ENCODE results near the gene ISM1.

Gene ISM1

DNA sequence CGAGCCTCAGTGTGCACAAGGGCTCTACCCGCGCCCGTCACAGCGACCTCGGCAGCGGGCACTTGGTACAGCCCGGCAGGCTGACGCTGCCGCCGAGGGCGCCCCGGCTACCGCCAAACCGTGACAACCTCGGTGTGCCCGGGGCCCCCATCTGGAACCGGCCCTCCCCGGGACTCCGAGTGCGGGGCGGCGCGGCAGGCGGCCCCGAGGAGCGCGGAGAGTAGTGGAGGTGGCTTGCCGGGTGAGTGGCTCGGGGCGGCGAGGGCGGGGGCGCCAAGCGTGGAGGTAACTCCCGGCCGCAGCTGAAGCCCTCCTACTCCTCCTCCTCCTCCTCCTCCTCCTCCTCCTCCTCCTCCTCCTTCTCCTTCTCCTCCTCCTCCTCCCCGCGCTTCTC lies at the start of gene ISM1:
Gene ISM1, plus strand, starts transcription at position 371 of the 394 bp plus-strand sequence. CDS start 503 bp downstream, outside the sequence.
- FAIRE-seq, result no peak

DNA sequence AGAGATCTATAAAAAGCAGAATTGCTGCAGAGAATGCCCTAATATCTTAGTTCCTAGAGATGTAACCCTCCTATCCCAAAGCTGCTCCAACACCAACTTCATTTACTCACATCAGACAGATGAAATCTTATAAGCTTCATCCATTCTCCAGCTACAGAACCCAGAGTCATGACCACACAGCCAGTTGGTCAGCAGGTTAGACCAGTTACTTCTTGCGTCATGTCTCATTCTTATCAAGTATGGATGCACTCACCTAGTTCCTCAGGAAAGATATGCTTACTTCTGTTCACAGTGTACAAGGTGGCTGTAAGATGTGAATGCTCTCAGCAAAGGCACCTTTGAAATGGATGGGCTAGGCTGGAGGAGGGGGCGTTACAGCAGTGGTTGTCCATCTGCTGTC lies 47.9 kb upstream of the ISM1 start:
- no peak for FAIRE-seq

DNA sequence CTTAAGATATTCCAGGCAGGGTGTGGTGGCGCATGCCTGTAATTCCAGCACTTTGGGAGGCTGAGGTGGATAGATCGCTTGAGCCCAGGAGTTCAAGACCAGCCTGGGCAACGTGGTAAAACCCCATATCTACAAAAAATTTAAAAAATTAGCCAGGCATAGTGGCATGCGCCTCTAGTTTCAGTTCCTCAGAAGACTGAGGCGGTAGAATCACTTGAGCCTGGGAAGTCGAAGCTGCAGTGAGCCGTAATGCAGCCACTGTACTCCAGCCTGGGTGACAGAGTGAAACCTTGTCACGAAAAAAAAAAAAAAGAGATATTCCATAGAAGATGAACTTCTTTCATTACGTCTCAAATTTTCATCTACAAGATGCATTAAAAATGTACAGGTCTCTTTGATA lies 46.7 kb upstream of the ISM1 start:
- no peak for FAIRE-seq

DNA sequence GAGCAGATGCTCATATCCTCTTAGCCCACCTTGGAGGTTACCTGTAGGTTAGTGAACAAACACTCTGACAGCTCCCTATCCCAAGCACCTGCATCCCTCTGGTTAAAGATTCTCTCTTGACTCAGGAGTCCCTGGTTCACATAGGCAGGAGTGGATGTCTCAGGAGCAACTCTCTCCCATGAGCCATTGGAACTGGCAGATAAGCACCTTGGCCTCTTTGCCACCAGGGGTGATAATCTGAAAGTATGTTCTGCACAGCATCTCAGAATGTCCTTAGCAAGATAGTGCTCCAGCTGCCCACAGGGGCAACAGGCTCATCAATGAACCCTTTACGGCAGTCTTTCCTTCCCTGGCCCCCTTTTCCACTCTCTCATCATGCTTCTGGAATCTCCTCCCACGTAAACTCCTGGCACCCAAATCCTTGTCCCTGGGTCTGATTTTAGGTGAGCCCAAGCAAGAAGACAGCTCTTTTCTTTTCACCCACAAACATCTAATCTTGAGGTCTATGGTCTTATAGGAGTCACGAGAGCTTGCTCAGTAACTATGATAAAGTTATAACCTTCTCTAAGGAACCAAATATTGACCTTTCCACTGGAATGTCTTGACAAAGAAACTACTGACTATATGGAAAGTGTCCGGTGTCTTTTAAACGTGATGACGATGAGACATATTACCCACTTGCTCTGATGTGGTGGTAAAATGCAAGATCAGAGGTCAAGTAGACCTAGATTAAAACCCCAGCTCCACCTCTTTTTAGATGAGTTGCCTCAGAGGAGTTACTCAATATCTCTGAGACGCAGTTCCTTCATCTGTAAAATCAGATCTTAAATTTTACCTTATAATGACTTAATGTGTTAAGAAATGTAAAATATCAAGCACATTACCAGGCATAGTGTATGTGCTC lies 39.8 kb upstream of the ISM1 start:
- FAIRE-seq, result no peak

DNA sequence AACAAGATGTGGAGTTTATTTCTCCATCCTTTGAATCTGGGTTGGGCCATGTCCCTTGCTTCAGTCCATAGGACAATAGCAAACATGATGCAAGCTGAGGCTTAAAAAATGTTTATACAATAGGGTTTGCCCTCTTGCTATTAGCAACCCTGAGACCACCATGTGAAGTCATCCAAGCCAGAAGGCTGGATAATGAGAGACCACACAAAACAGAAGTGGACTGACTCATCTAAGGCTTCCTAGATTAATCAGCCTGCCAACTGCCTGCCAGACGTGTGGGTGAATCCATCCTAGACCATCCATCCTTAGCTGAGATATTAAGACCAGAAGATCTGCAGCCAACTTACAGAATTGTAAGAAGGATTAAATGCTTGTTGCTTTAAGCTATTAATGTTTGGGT lies 38.1 kb upstream of the ISM1 start:
- no peak for FAIRE-seq

DNA sequence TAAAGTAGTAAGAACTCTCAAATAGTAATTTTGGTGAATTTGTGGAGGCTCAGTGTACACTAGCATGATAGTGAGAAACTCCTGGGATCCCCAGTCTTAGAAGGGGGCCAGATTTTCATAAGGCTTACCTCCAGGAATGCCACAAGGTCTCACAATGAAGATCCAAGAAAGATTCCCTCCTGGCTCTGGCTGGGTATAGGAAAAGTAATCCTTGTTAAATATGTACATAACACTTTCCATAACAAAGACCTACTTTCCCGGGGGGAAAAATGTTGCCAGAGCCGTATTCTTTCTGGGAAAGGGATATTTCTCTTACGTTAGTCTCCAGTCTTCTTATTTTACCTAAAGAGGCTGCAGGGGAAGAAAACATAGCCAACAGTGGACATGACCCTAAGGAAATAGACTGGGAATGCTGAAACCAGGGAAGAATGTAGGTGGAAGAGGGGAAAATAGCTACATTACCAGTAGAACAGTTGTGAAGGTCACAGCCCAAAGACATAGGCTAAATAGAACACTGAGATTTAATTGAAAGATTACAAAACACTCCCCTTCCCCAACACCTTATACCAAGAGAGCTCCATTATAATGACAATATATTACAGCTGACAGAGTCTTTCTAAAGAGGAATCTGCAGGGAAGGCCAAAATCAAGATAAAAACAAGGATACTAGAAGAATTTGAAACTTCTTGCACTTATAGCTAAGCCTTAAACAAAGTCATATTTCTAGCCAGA lies 34.9 kb upstream of the ISM1 start:
- FAIRE-seq, result no peak

DNA sequence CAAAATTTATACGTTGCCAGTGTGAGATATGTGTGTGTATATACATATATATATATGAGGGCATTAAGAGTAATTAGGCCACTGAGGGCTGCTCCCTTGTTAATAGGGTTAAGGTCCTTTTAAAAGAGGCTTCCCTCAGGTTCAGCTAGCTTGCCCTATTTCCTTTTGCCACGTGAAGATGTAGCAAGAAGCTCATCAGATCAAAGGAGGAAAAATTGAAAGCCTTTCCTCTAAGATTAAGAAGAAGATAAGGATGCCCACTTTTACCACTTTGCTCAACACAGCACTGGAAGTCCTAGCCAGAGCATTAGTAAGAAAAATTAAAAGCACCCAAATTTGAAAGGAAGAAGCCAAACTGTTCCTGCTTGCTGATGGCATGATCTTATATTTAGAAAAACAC lies 33.2 kb upstream of the ISM1 start:
- no peak for FAIRE-seq

DNA sequence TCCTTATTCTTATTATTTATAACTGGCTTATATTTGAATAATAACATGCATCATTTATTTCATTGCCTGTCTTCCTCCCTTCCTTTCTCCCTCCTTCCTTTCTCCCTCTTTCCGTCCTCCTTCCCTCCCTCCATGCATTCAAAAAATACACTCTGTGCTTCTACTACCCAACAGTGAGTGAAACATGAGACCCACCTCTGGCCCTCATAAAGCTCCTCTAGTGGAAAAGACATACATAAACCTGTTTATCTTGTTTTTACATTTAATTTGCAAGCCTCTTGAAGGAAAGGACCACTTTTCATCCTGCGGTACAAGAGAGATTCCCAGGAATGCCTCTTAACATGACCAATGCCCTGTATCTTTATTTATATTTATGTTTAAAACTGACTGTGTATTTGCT lies 21.8 kb upstream of the ISM1 start:
- FAIRE-seq, result no peak

DNA sequence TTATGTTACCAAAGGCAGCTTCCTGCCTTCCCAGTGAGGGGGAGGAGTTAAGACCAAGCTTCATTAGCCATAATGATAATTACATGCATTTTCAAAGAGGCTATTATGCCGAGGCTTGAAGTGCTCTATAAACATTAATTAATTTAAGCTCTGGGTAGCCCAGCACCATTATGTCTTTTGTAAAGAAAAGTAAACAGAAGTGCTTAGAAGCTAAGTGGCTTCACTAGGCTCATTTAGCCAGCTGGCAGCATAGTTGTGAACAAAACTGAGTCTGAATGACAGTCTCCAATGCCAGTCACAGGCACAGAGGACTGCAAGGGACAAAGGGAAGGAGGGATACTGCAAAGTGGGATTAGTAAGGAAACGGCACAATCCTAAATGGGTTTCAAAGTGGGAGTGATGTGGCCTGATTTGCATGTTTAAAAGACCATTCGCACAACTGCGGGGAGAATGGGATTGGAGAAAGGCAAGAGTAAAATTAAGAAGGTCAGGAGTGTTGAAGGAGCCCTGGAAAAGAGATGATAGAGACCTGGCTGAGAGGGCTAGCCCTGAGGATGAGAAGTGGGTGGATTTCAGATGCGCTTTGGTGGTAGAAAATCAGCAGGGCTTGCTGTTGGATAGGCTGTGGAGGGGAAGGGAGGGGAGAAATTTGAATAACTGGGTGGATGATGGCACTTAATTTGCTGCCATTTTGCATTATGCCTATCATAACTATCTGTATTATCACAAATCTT lies 20.1 kb upstream of the ISM1 start:
- no peak for FAIRE-seq

DNA sequence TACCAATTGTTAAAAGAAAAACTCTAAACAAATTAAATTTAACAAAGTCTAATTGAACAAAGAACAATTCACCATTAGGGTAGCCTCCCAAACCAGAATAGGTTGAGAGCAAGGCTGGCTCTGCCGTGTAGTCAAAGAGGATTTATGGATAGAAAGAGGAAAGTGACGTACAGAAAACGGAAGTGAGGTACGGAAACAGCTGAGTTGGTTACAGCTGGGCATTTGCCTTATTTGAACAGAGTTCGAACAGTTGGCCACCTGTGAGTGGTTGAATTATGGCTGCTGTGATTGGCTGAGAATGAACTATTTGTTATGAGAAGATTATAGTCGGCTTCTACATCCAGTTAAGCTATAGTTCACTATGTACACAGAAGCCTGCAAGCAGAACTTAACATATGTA lies 18.5 kb upstream of the ISM1 start:
- no peak for FAIRE-seq

DNA sequence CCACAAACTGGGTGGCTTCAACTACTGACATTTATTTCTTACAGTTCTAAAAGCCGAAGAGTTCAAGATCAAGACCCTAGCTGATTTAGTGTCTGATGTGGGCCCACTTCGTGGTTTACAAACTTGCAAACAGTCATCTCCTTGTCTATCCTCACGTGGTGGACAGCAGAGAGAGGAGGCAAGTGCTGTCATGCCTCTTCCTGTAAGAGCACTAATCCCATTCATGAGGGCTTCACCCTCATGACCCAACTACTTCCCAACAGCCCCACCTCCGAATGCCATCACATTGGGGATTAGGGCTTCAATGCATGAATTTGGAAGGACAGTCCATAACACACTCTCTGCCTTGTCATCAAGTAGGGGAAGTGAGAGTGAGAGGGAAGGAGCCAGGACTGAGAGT lies 15.6 kb upstream of the ISM1 start:
- no peak for FAIRE-seq

DNA sequence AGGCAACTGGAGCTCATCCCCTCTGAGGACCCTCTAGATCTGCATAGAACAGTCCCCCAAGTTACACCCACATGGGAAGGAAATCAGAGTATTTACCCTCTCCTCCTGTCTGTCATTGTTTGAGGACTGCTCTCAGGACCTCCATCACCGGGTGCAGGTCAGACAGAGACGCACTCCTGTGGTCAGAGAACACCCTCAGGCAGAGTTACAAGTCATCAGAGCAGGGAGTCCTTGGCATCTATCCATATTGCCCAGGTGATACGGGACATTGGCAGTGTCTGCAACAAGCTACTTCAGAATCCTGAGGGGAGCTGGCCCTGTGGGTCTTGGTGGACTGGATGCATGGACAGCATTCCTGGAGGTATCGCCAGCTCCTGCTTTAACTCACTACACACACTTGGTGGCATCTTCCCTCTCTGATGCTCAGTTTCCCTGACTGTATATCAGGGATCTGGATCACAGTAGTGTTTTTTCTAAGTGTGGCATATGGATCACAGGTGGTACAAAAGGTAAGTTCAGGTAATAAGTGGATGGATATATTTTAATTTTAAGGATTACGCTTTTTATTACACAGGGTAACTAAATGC lies 15.1 kb upstream of the ISM1 start:
- FAIRE-seq, result no peak

DNA sequence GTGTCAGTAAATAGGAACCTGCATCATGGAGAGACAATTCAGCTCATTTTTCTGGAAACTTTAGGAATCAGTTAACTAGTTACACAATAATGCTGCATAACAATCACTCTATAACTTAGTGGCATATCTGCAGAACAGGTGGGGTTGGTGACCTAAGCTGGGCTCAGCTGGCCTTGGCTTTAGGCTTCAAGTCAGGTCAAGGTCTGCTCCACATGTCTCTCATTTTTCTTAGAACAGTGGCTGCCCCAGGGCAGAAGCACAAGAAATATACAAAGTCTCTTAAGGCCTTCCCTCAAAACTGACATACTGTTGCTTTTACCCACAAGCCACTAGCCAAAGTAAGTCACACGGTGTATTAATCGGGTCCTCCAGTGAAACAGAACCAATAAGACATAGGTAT lies 14.1 kb upstream of the ISM1 start:
- no peak for FAIRE-seq

DNA sequence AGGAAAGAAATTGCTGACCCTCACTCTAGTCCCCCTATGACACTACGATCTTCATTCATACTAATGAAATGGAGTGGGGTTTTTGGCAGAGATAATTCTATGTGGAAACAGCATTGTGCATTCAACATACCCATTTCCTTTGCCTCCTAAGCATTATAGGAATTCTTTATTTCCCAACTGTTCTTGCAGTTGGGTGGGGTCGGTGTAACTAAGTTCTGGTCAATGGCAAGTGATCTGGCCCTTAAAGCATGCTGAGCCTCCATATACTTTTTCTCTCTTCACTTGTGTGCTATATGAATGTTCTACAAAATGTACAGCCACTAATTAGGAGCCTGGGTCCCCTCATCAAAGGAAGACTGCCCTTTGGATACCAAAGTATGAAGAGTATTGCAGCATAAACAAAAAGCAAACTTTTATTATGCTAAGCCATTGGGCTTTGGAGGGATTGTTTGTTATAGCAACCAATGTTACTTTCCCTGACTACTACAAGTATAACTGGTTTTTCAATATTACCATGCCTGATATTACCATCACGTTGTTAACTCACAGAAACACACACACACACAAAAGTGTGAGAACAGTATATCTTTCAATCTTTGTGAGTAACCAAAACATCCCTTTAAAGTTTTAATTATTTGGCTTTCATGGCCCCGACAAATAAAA lies 9.0 kb upstream of the ISM1 start:
- no peak for FAIRE-seq

DNA sequence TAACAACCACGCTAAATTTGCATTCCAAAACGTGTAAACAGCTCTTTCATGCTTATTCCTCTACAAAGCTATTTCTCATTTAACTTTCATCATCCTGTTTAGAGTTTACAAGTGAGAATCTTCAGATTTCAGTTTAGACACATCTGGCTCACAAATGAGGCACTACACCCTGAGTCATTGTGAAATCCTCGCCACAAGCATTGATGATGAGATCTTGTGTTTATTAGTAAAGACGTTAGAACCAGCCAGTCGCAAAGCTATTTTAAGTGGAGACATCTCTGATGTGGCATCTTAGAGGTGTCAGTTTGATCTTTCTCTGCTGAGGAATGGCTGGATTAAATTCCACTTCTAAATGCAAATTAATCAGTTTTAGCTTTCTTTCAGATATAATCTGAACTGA lies 8.3 kb upstream of the ISM1 start:
- no peak for FAIRE-seq

DNA sequence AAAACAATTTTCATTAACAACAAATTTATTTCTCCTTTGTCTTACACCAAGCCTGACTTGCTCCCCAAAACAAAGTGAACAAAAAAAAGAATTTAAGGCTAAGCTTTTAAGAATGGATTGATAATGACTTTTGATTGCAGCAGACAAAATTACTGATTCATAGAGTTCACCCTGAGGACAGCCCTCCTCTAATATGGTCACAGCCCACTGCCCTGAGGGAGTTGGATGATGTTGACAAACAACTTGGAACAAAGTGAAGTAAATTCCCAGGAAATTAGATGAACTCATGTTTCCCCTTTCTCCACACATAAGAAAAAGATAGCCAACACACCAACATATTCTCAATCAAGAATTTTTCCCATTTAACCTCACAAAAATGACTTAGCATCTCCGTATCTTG lies 7.7 kb upstream of the ISM1 start:
- no peak for FAIRE-seq

DNA sequence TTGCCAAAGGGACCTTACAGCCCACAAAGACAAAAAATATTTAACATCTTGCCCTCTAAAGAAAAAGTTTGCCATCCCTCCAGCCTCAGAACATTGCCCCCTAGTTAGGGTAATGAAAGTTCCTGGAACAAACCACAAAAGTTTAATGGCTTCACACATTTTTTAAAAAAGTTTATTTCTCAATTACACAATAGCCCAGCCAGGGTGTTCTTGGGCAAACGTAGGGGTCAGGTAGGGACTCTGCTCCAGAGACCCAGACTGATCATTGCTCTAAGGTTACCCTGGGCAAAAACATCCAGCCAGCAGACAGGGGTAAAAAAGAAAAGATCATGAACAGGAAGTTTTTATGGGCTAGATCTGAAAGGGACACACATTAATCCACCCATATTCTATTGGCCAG lies 4.5 kb upstream of the ISM1 start:
- no peak for FAIRE-seq

DNA sequence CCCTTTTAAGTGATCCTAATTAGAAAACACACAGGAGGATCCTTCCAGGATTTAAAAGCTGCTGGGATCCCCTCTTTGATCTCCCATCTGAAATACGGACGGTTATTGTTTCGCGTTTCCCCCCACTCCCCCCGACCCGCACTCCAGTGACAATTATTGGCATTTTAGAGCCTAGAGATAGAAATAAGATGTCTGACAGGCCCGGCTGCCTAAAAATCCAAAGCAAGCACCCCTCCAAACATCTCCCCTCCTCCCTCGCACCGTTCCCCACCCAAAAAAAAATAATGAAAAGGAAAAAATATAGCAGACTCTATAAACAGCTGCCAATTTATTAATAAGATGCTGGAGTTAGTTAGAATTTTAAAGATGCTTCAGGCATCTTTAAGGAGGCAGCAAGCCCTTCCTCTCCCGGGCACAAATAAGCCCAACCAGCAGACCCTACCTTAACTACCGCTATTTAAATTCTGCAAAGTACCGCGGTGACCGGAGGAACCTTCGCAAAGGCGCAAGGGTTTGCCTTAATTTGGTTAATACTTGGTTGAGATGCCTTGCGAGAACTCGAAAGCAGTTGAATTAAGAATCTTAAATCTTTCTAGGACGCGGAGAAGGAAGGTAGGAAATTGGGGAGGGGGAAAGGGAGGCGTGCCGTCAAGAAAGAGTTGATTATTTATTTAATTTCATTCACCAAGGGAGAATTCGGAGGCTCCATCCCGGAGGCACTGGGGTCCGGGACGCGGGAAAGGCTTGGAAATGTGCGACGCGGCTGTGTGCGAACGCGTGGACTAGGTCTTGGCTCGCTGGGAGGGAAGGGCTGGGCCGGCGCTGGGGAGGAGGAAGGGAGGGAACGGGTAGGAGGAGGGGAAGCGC lies 1.5 kb upstream of the ISM1 start:
- FAIRE-seq, result no peak

DNA sequence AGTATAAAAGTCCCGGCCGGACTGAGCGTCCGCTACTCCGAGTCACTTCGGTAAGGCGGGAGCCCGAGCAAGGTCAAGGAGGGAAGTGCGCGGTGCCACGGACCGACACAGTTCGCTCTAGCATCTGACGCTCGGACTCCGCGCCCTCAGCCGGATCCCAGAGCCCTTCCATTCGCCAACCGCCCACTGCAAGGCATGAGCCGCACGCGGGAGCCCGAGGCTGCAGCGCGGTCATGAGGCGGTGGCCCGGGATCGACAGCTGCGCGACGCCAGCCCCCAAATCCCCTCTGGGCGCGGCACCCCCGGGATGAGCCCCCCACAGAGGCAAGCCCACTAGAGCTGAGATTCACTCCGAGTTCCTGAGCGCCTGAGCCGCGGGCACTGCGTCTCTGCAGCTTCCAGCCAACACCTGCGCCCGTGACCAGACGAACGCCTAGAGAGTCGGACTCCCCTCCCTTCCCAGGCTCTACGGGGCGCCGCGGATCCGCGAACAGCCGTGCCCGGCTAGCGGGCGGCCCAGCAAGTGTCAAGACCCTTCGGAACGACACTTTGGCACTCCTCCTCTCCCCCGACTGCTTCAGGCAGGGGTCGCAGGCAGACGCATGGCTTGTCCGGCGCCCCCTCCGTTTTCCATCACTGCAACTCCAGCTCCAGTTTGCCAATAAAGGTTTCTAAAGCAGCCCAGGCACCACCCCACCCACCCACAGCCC lies 725 bp upstream of the ISM1 start:
- no peak for FAIRE-seq

DNA sequence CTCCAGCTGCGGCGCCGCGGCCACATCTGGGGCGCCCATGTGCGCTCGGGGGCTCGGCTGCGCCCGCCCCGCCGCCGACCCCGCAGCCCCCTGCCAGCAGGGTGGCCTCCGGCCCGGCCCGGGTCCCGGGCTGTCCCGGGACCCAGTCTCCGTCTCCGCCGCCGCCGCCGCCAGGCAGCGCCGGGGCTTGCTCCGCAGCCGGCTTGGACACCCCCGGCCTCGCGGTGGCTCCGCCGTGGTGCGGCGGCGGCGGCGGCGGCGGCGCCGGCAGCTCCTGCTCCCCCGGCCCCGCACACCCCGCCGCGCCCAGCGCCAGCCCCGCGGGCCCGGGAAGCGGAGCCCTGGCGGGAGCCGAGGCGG lies 219 bp downstream of the ISM1 start:
- no peak for FAIRE-seq

DNA sequence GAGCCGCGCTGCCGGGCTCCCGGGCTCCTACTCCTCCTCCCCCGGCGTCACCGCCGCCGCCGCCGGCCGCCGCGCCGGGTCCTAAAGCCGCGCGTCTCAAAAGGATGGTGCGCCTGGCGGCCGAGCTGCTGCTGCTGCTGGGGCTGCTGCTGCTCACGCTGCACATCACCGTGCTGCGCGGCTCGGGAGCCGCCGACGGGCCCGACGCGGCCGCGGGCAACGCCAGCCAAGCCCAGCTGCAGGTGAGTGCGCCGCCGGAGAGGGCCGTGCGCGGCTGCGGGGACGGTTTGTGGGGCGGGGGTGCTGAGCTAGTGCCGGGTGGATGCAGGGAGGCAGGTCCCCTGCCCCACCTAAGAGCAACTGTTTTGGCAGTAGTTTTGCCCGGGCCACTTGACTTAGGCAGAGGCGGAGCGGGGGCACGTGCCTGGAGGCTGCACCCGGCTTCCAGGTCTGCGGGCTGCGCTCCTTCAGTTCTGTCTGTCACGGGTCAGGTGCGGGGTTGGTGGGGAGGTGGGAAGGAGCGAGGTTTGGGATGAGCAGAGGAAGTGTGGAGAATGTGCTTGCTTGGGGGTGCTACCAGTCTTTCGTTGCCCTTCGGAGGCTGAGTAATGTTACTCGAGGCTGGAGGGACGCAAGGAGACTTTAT lies 722 bp downstream of the ISM1 start:
- no peak for FAIRE-seq
